ENCODE measurements around the gene SIRPG. TPM values are rescaled to one million over a fixed set of nuclear protein-coding genes. Genes with fewer than 3 reads are reported as not detected.
"Not testable (repeated sequence)": the region's sequence is repeated elsewhere in the genome, so short reads cannot be mapped to it uniquely, and the experiment has no call there.

Gene SIRPG
- total RNA-seq, 1 donor from 2014 or later: not detected

GRCh38 chr20:1635291-1635979 lies 22.1 kb downstream of the SIRPG start:
- no peak for DNase-seq (ENCODE audit: low read depth in 2 of 2)

DNA sequence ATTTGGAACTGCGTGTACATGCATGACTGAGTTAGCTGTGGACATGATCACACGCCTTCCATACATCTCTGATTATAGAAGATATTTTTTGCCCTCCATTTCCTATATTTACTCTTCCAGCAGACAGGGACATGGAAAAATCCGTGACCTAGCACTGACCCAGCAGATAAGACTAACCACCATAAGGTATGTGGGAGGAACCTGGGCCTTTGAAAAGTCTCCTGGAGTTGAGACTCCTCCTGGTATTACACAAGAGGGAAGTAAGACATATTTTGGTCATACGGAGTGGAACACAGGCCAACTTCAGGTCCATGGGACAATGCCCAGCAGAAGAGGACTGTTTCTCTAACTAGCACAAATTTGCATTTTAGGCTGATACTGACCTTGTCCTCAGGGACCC lies 24.0 kb downstream of the SIRPG start:
- no peak for DNase-seq (ENCODE audit: low read depth in 2 of 2)

- DNase-seq (ENCODE audit: low read depth in 2 of 2): no peak
These were observed 25.4 kb downstream of the SIRPG start for GRCh38 chr20:1632178-1632577.

GRCh38 chr20:1631309-1632151 lies 26.0 kb downstream of the SIRPG start:
- DNase-seq (ENCODE audit: low read depth in 2 of 2): no peak

- no peak for DNase-seq (ENCODE audit: low read depth in 2 of 2)
These were observed 27.4 kb downstream of the SIRPG start for GRCh38 chr20:1630186-1630585.

GRCh38 chr20:1629321-1629720 lies 28.3 kb downstream of the SIRPG start:
- no peak for DNase-seq (ENCODE audit: low read depth in 2 of 2)

GRCh38 chr20:1628621-1629020 lies 29.0 kb downstream of the SIRPG start:
- no peak for DNase-seq (ENCODE audit: low read depth in 2 of 2)

DNA sequence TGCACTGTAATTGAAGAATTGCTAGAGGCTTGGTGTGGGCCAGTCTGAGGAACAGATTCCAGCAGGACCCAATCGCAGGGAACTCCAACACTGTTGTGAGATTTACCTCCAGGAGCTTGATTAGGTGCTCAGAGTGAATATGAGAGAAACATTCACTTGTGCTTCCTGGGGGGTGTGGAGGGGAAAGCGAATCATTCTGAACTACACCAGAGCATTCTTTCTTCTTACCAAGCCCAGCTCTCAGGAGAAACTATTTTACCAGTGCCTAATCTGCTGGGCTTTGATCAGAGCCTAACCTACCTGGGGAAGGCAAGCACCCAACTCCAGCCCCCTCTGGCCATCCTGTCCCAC lies 30.4 kb downstream of the SIRPG start:
- no peak for DNase-seq (ENCODE audit: low read depth in 2 of 2)

DNA sequence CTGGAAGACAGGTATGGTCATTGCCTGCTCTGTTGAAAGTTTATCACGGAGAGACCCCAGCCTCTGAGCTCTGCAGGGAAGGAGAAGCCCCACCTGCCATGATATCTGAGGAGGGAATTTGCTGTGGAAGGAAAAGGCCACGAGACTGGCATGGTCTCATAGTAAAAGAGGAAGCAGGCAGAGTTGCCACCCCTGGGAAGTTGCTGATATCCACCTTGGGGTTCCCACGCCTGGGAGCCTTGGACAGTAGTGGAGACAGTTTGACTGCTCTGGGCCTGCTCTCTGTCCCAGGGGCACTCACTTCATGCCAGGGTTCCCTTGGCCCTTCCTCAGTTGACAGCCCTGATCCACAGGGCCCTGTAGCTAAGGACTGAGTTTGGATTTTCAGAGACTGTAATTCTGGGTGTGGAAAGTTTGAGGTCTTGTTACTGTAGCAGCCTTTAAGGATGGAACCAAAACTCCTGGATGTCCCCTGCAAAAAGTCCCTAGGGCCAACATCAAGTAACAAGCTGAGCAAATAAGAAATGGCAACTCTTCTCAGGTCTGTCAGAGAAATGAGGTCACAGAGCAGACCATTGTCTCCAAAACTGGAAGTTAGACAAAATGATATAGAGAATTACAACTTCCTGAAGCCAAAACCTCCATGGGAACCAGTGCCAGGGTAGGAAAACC lies 30.9 kb downstream of the SIRPG start:
- DNase-seq (ENCODE audit: low read depth in 2 of 2): peak; percentile 27 to 43

GRCh38 chr20:1625083-1625690 lies 32.4 kb downstream of the SIRPG start:
- no peak for DNase-seq (ENCODE audit: low read depth in 2 of 2)

- no peak for DNase-seq (ENCODE audit: low read depth in 2 of 2)
These were observed 33.9 kb downstream of the SIRPG start for GRCh38 chr20:1623501-1624205.

DNA sequence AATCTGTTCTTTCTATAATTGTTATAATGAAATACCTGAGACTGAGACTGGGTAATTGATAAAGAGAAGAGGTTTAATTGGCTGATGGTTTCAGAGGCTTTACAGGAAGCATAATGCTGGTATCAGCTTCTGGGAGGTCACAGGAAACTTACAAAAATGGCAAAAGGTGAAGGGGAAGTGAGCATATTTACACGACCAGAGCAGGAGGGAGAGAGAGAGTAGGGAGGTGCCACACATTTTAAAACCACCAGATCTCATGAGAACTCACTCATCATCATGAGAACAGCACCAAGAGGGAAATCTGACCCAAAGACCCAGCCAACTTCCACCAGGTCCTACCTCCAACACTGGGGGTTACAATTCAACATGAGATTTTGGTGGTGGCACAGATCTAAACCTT lies 35.1 kb downstream of the SIRPG start:
- DNase-seq (ENCODE audit: low read depth in 2 of 2): peak in 1 of 2 donors; percentile 35

DNA sequence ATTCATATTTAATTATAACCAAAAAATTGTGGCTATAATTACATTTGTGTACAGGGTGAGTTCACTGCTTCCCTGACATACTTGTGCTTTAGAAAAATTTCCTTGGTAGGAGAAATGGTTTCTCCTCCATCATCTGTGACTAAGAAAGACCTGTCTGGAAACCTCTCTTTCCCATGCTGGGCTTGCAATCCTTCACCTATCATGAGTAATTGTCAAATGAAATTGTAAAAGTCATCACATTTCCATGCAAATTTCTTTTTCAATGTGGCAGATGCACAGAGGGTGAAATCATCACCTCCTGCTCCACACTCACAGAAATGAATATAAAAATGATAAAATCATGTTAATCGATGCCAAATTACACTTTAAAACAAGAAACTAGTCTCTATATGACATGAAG lies 36.3 kb downstream of the SIRPG start:
- no peak for DNase-seq (ENCODE audit: low read depth in 2 of 2)

- no peak for DNase-seq (ENCODE audit: low read depth in 2 of 2)
These were observed 37.6 kb downstream of the SIRPG start, which contains the start of gene SIRPB1 for GRCh38 chr20:1619861-1620444. TSS of gene SIRPB1 (minus strand) at chr20:1620009. CDS start at chr20:1619944, 65 bp downstream.

GRCh38 chr20:1618954-1619540 lies 38.5 kb downstream of the SIRPG start:
- DNase-seq (ENCODE audit: low read depth in 2 of 2): no peak

- DNase-seq (ENCODE audit: low read depth in 2 of 2): no peak
These were observed 39.1 kb downstream of the SIRPG start for GRCh38 chr20:1618479-1618878.

DNA sequence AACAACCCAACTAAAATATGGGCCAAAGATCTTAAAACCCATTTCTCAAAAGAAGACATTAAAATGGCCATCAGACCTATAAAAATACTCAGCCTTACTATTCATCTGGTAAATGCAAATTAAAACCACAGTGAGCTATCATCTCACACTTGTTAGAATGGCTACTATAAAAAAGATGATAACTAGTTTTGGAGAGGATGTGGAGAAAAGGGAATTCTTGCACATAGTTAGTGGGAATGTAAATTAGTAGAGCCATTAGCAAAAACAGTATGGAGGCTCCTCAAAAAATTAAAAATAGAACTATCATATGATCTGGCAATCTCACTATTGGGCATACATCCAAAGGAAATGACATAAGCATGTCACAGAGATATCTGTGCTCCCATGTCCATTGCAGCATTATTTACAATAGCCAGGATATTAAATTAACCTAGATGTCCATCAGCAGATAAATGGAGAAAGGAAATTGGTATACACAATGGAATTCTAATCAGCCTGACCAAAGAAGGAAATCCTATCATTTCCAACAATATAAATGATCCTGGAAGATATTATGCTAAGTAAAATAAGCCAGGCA lies 40.6 kb downstream of the SIRPG start:
- DNase-seq (ENCODE audit: low read depth in 2 of 2): peak; percentile 91 to 94

- not testable (repeated sequence) for DNase-seq (ENCODE audit: low read depth in 2 of 2)
These were observed 47.2 kb downstream of the SIRPG start for GRCh38 chr20:1610404-1610803.

GRCh38 chr20:1608678-1609347 lies 48.8 kb downstream of the SIRPG start:
- DNase-seq (ENCODE audit: low read depth in 2 of 2): not testable (repeated sequence)

GRCh38 chr20:1600736-1601135 lies 56.8 kb downstream of the SIRPG start:
- DNase-seq (ENCODE audit: low read depth in 2 of 2): no peak
